Prostate gland (tissue), 2 donors: ENCODE measurements around the gene ADAMTSL5.

Experiments
- POLR2AphosphoS5 ChIP-seq: sonication (generic); formaldehyde crosslinking; IDR thresholded peaks from one replicate; pipeline ENCODE4 v1.6.1; 2017; ENCODE audit warnings: antibody characterized with exemption
- TF ChIP-seq, protein P1 (sequence below), 4 experiments: fragments of 200-600 bp in 2 of 4; fragments of 450-650 bp in 2 of 4; sonication (generic) in 2 of 4; IDR thresholded peaks; 1 replicate in 3 of 4; 2 replicates in 1 of 4; pipeline ENCODE4 v1.5.1; 2016 to 2019; ENCODE audit warnings: antibody characterized with exemption in 4 of 4, mild to moderate bottlenecking in 2 of 4, moderate library complexity in 2 of 4

DNA sequence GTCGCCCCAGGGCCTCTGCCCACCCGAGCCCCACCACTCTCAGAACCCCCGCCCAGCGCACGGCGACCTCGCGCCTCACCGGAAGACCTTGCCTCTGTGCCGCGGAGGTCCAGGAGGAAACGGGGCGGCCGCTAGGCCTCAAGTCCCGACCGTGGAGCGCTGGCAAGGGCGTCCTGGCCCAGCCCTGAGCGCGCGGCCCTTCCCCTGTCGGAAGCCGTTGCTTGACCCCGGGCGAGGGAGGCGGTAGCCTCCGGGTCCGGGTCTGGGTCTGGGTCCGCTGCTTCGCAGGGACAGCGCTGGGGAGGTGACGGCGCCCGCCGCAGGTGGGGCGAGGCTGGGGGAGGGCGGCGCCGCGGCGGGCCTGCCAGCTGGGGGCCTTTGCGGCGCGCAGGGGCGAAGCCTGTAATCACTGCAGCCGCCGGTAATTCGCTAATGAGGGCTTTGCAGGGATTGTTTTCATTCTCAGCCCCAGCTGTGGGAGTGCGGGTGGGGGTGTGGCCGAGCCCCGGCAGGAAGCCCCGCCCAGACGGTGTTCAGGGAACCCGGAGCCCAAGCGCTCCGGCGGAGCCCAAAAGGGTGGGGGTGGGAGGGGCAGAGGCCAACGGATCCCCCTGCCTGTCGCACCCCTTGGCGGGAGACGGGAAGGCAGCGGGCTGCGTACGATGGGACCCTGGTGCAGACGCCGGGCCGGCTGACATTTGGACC, 42.4 kb downstream of the ADAMTSL5 start:
- TF ChIP-seq, protein P1, sequence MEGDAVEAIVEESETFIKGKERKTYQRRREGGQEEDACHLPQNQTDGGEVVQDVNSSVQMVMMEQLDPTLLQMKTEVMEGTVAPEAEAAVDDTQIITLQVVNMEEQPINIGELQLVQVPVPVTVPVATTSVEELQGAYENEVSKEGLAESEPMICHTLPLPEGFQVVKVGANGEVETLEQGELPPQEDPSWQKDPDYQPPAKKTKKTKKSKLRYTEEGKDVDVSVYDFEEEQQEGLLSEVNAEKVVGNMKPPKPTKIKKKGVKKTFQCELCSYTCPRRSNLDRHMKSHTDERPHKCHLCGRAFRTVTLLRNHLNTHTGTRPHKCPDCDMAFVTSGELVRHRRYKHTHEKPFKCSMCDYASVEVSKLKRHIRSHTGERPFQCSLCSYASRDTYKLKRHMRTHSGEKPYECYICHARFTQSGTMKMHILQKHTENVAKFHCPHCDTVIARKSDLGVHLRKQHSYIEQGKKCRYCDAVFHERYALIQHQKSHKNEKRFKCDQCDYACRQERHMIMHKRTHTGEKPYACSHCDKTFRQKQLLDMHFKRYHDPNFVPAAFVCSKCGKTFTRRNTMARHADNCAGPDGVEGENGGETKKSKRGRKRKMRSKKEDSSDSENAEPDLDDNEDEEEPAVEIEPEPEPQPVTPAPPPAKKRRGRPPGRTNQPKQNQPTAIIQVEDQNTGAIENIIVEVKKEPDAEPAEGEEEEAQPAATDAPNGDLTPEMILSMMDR (IDR thresholded peaks at IDR 0.05): no peak
- TF ChIP-seq POLR2AphosphoS5: no peak
